GOT3 (cell line): ENCODE measurements around the gene VAV2.

Source experiments
- DNase-seq: peaks from one replicate; lab custom pipeline; 2025; ENCODE audit warnings: mixed read lengths; lab: John Stamatoyannopoulos, UW

VAV2 gene

DNA sequence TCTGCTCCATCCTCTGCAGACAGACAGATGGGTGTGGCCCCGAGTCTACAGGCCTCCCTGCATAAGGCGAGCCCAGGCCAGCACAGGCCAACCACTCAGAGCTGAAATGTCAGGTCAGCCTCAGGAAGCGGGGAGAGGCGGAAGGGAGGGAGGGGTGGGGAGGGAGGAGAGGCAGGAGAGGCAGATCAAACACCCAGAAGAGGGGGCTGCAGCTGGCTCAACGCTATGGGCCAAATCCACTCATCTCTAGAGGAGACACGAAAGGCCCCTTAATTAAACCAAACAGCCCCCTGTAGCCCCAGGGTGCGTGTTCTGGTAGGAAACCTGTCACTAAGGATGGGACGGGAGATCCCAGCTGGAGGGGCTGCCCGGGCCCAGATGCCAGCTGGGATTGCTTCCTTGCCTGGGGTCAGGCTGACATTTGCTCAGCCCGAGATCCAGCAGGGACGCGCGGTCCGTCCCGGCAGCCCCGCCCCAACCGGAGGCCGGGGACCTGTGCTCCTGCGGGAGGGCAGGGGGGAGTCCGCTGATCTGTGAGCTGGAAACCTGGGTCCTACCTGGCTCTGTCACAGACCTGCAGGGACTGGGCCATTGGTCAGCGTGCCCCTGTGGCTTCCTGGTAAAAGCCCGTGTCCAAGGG is 156.7 kb downstream of the VAV2 start:
- DNase-seq: no peak

DNA sequence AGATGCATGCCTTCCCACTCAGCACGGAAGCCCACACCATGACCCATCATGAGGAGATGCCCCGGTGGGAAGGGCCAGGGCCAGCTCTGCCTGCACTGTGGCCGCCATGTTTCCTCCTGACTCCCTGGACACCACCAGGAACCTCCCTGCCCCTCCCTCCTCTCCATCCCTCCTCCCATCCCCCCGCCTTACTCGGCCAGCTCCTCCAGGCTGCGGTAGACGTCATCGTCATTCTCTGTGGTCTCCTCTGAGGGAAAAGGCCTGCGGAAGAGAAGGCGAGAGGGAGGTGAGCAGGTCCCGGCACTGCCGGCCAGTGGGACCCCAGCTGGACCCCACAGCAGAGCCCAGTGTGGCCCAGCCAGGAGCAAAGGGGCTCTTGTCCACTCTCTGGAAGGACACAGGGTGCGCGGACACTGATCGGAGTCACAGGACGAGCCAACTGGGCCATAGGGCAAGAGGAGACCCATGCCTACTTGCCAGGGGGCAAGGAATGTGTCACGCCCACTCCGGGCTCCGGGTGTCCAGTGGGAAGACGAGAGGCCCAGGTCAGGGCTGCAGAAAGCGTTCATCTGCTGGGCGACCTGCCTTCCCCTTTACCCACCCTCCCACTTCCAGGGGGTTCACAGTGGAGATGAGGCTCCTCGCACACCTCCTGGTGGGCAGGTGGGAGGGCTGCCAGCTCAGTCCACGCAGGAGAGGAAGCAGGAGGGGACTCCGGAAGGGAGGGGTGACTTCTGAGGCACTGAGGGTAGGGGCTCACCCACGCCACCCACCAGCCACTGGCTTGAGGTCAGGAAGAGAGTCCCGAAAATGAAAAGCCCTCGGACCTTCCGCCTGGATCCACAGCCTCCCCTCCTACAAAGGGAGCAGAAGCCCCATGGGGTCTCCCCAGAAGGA is 157.8 kb downstream of the VAV2 start:
- DNase-seq: no peak

DNA sequence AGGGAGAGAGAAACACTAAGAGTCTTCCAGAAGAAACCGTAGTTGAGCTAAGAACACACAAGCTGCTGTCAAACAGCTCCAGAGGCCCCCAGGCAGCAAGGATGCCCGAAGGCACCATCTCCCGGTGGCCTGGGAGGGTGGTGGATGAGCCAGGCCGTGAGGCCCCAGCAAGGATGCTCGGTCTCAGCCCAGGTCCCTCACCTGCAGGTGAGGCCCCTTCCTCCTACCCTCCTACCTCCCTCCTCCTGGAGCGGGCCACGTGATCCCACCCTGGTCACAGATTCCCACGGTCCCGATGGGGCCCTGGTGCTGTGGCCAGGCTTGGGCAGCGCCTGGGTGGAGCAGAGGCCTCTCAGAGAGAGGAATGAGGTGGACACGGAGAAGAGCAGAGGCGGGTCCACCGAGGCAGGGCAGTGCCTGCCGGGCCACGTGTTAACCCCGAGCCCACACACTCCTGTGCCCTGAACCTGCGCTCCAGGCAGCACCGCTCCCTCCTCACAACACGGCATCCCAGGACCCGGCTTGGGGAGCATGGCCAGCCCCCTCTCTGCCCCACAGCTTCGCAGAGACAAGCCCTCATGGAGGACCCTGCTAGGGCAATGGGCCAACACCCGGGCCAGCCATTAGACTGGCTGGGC is 158.6 kb downstream of the VAV2 start:
- no peak for DNase-seq

DNA sequence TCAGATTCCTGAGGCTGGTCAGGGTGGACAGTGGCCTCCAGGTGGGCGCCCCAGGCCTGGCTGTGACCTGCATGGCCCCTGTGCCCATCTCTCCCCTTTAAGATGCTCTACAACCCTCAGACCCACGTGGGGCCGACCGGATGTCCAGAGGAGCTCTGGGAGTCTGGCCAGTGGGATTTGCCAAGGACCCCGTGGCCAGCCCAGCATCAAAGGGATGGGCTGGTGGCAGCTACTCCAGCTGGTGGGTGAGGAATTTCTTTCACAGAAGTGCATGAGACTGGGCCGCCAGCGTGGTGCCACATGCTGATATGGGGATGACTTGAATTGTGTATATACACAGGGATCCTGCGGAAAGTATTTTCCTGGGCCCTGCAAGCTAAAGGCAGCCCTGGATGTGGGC is 159.2 kb downstream of the VAV2 start:
- DNase-seq: no peak

DNA sequence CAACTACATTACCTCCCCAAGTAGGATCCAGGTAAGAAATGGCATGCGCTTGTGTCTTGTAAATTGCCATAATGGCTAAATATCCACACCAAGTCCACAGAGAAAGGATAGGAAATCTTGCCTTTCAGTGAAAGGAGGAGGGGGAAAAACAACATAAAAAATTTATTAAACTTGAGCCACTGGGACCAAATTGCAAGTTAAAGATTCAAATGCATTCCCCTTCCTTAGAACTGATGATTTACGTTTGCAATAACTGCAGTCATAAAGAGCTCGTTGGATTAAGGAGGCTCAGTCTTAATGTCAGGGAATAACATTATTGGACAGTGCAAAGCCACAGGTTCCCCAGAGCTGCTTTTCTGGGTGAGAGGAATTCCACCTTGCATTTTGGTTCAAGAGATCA is 161.4 kb downstream of the VAV2 start:
- no peak for DNase-seq

DNA sequence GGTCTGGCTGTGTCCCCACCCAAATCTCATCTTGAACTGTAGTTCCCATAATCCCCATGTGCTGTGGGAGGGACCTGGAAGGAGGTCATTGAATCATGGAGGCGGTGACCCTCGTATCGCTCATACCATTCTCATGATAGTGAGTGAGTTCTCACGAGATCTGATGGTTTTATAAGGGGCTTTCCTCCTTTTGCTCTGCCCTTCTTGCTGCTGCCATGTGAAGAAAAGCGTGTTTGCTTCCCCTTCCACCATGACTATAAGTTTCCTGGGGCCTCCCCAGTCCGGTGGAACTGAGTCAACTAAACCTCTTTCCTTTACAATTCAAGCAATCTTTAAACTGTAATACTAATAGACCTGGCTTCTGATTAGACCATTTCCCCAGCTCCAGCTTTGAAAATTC is 161.8 kb downstream of the VAV2 start:
- no peak for DNase-seq

DNA sequence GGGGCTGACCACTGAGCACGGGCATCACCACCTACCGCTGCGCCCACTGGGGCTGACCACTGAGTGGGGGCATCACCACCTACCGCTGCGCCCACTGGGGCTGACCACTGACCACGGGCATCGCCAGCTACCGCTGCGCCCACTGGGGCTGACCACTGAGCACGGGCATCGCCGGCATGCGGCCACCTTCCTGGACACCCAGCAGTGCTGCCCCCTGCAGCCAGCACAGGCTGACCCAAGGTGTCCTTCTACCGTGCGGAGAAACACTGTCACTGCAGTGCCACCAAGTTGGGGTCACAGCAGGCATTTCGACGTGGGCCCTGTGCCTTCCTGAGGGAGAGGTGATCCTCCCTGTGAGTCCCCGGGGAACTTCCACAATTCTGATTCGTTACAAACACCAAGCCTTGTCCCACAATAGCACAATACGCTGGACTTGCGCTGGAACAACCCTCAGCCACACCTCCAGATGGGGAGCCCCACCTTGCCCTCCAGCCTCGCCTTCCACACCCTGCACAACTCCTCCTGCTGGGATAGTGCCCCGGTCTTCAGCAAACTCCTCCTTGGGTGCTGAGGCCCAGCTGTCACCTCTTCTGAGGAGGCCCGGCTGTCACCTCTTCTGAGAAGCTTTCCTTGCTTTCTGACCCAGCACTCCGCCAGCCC is 163.7 kb downstream of the VAV2 start:
- DNase-seq: no peak

DNA sequence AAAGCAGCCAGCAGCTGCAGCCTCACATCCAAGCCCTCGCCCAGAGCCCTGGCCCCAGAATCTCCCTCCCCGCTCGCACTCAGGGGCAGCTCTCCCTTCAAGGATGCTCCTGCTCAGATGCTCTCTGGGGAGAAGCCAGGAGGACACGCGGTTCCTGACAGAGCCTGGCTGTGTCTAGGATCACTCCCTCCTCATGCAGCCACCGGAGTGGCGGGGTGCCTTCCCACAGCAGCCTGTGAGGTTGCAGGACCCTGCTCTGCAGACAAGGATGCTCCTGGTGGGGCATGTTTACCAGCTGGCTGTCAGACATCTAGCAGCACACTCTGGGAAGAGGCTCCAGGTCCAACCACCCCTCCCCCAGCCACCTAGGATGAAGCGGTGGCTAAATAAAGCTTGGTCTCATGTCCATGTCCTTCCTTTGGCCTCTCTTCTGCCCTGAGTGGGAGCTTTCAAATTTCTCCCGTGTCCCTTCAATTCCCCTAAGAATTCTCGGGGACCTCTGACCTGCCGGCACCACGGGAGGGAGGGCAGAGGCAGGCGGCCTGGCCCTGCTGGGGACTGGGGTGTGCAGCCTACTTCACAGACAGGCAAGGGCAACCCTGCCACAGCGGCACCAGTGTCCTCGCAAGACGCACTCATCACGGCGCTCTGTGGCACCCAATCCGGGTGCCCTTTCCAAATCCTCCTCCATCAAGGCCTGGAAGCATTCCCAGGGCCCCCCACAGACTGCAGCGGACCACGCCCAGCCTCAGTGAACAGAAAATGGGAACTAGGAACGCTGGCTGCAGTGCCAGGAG is 165.6 kb downstream of the VAV2 start:
- no peak for DNase-seq

DNA sequence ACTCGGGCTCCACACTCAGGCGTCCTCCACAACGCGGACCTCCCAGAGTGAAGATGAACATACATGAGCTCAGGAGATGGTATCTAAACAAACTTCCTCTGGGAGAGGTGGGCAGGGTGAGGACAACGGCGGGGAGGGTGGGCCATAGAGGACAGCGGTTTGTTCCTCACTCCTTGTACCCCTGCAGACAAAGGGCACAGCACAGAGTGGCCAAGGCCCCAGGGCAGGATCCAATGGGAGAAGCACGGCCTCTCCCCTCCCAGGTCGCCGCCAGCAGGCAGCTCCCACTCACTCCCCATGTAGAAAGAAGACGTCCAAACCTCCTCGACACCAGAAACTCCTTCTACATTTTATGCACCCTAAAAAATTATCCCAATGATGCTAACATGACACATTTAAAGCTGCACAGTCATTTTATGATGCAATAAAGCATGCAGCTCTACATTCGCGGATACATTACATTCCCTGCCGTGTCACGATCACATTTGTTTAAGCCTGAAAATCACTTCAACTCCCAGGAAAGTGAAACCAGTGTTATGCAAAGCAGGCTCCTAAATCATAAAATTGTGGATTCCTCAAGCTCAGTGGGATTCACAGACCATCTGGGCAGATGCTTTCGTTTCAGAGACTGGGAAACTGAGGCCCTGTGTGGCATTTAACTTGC is 166.4 kb downstream of the VAV2 start:
- no peak for DNase-seq

DNA sequence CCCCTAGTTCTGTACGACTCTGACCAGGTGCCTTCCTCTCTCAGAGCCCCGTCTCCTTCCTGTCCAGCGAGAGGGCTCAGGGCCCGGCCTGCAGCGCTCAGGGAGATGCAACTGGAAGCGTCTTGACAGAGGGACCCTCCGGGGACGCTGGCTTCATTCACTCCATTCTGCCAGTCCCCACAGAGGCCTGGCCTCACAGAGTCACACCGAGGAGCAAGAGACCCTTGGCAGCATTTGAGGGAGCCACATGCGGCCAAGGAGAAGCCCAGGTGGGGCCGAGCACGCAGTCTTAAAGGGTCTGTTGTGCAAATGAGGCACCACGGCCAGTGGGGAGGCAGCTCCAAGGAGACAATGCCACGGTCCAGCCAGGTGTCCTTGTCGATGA is 167.3 kb downstream of the VAV2 start:
- DNase-seq: no peak

DNA sequence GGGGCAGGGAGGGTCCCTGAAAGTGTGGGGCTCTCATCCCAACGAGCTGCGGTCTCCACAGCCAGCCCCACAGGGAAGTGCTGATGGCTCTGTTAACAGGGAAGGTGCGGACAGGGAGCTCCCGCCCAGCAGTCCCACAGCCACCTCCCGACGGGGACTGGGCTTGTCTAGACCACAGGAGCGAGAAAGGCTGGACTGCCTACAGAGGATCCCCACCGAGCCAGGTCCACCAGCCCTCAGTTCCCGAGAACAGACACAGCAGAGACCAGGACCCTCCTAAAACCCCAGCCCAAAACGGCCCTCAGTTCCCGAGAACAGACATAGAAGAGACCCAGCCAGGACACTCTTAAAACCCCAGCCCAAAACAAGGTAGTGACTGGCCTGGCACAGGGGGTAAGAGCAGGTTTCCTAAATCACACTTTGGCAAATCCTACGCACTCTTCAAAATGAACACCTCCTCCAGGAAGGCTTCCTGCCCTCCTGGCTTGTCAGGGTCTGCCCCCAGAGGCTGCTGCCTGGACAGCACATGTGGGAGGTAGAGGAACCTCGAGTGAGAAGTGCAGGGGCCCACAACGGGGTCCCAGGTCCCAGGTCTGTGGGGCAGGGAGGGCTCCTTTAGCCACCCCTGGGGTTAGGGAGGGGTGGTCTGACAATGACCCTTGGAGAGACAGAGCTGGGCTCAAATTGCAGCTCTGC is 167.9 kb downstream of the VAV2 start:
- DNase-seq: no peak

DNA sequence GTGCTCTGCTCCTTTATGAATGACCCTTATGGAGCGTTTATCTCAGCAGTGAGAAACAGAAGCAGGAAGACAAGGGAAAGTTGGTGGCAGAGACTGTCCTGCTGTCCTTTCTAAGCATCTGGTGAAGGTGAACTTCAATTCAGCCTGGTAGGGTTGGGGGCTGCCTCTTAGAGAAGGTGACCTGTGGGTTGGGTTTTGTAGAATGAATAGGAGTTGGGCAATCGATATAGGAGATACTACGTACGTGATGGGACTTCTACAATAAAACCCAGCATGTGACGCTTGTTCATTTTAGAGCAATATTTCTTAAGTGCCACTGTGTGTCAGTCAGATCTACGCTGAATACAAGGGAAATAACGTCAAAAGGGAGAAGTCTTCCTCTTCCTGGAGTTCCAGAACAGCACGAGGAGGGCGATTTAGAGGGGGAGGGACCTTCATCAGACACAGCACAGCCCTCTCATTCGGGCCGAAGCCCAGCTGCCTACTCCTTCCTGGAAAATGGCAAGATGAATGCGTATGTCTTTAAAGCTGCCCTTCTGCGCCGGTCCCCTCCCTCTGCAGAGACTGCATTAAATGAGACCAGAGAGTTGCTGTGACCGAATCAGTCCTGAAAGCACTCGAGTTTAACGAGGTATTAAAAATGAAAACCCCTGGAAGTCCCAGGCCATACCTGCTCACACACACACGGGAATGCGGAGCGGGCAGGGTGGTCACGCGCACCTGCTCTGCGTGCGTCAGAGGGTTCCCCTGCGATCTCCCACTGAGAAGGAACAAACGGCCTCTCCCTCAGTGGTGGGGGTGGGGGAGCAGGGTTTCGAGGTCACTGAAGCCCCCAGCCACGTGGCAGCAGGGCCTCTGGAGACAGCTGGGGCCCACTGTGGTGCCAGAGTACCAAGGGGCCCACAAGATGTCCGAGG is 168.7 kb downstream of the VAV2 start:
- no peak for DNase-seq

DNA sequence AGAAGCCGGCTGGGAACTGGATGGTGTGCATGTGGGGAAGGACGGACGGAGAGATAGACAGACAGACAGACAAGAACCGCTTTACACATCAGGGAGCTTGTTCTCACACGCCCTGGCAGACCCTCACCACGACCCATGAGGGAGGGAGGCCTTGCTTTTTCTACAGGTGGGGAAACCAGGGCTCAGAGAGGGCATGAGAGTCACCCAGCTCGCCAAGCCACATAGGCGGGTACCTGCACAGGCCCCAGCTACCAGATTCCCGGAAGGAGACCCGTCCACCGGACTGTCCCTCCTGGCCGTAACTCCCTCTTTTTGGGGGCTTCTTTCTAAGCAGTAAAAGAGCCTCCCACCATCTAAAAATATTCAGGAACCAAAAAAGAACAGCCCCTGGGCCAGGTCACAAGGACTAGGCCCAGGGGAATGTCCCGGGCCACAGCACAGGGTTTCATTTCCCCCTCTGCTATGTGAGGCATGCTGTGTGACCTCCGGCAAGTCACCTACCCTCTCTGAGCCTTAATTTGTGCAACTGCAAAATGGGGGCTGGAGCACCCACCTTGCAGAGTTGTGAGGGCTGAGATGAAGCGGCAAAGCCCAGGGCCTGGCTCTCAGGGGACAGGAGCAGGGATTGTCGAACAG is 169.6 kb downstream of the VAV2 start:
- no peak for DNase-seq

DNA sequence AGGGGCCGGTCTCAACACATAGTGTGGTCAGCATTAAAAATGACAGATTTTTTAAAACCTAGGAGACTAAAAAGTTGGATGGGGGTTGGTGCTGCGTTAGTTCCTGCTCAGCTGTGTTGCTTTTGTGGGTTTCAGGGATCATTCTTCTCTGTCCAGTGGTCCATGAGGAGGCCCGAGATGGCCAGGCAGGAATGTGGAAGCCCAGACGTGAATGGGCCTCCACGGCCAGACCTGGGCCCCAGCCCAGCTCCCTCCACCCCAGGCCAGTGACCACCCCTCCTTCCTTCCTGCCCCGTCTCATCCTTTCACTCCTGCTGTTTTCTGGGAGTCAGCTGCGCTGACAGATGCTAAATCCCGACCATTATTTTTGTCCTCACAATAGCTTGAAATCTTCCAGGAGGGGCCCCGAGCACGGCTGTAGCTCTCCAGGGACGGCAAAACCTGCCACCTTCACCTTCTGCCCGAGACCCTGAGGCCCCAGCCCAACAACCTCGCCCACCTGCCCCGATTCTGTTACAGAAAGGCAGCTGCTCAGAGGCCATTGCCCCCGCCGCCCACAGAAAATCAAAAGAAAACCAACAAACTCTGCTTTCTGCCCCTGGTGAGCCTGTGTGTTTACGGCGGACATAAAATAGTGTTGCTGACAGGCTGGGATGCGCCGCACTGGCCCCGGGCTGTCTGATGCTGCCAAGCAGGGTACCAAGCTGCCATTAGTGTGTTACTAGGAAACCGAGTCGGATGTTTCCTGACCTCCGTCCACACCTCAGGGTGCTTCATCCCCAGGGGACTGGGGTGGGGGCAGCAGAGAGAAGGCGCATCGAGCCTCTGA is 170.3 kb downstream of the VAV2 start:
- DNase-seq: no peak

DNA sequence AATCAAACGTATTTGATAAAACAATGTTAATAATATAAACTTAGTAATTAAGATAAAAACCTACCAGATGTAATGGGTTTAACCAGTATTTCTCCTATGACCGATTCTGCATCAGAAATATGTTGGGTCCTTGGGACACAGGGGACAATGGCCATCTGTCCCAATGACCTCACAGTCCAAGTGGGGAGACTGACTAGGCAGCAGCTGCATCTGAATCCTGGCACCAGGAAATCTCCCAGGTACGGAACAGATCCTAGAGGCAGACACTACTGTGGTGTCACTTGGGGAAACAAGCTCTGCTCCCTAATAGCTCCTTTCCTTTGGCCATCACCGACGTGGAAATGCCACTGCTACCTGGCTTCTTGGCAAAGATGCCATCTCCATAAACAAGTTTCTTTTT is 172.2 kb downstream of the VAV2 start:
- no peak for DNase-seq

DNA sequence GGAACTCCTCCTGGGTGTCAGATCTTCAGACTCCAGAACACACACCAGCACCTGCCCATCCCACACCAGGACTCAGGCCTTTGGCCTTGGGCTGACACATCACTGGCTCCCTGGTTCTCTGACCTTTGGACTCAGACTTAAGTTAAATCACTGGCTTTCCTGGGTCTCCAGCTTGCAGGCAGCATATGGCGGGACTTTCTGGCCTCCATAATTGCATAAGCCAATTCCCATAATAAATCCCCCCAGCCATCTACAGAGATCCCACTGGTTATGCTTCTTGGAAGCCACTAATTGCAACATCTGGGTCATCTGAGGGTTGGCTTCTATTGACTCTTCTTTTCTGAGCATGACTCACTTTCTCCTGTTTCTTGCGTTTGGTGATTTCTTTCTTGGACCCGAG is 173.7 kb downstream of the VAV2 start:
- no peak for DNase-seq

DNA sequence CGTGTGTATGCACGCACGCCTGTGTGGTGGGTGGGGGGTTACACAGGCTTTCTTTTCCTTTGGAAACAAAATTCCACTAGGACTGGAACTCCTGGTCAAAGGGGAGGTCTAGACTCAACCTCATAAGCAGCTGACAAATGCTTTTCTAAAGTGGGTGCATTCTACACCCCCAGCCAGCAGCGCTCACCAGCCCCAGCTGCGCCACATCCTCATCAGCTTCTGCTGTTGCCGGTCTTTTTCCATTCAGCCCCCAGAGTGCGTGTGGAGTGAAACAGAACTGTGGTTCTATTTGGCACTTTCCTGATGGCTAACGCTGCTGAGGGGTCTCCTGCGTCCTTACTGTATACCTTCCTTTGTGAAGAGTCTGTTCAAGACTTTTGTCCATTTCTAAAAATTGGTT is 176.3 kb downstream of the VAV2 start:
- DNase-seq: no peak

DNA sequence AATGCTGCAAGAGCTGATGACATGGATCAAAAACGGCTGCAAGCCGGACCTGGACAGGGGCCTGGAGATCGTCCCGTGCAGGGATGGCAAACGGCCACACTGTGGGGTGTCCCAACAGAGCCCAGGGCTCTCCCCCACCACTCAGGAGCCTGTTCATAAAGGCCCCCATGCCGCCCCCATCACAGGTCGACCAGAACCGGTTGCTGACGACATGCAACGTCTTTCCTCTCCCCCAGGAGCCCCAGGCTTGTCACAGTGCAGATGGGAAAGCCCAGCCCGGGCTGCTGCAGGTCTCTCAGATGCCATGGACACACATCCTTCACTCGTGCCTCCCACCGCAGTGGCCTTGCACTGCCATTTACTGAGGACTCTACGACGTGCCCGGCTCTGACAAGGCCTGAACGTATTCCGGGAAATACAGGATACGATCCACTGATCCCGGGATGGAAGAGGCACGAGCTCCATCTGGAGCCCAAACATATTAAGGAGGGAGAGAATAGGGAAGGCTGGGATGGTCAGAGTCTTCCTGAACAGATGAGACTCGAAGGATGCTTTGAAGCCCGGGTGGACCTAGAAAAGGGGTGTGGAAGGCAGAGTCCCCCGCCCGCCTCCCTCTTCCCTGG is 177.4 kb downstream of the VAV2 start:
- no peak for DNase-seq
